Measurements from ENCODE around the gene POP7.
"Not testable (repeated sequence)": the region's sequence is repeated elsewhere in the genome, so short reads cannot be mapped to it uniquely, and the experiment has no call there.

POP7 gene

DNA sequence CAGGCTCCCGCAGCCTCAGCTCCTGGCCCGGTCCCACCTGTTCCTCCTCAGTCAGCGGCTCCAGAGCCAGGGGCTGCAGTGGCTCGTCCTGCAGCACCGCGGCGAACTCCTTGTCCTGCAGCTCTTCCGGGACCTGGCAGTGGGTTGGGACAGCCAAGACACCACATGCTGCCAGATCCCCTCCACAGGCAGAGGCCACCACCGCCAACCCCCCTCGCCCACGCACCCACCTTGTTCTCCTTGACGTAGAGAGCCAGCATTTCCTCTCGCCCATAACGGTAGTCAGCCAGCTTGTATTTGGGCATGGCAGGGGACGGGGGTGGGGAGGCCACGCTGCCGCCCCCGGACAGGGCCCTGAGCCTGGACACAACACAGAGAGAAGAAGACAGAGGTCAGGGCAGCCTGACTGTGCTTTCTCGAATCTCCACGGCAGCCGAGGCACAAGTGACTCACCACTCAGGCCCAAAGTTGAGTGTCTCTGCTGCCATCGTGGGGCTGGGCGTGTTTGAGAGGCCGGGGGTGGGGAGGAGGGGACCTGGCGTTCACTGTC is 18.1 kb upstream of the POP7 start:
- Histone ChIP-seq H3K9ac (ENCODE audit: low read length) (no peak overlapping the region), H3K4me1 (ENCODE audit: control insufficient read depth, low read depth, low read length) (peaks cover 11% of the 10 kb centered on the region), H3K27ac (ENCODE audit: low read length) (no peak overlapping the region), H3K27me3 (ENCODE audit: control insufficient read depth, insufficient read depth, low read length) (no peaks in the 10 kb centered on the region), H3K4me3 (ENCODE audit: low read length) (no peak overlapping the region), H3K36me3 (ENCODE audit: control insufficient read depth, low read depth, low read length) (peaks cover 71% of the 10 kb centered on the region), H3K9me3 (ENCODE audit: control insufficient read depth, low read depth, low read length) (no peaks in the 10 kb centered on the region)

DNA sequence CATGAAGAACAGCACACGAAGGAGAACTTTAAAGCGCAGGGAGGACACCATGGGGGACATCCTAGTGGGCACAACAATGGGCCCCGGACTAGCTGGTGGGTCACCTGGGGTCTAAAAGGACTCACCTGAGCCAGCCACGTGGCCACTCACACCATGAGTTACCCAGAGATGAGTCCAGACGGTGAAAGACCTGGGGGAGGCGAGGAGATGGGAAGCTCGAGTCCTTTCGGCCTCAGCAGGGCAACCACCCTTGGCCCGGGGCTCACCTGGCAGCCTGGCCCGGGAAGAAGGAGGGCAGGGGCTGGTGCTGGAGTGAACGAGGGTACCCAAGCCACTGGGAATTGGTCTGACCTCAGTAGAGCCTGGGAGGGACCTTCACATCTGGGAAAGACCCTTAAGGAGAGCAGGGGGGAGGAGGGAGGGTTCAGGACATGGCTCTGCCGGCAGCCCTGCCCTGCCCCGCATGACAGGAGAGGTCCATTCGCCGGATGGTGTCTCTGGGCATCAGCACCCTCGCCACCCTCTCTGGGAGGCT is 17.5 kb upstream of the POP7 start:
- Histone ChIP-seq H3K9ac (ENCODE audit: low read length) (no peak overlapping the region), H3K4me1 (ENCODE audit: control insufficient read depth, low read depth, low read length) (peaks cover 13% of the 10 kb centered on the region), H3K9me3 (ENCODE audit: control insufficient read depth, low read depth, low read length) (no peaks in the 10 kb centered on the region), H3K36me3 (ENCODE audit: control insufficient read depth, low read depth, low read length) (peaks cover 66% of the 10 kb centered on the region), H3K4me3 (ENCODE audit: low read length) (no peak overlapping the region), H3K27ac (ENCODE audit: low read length) (no peak overlapping the region), H3K27me3 (ENCODE audit: control insufficient read depth, insufficient read depth, low read length) (no peaks in the 10 kb centered on the region)

DNA sequence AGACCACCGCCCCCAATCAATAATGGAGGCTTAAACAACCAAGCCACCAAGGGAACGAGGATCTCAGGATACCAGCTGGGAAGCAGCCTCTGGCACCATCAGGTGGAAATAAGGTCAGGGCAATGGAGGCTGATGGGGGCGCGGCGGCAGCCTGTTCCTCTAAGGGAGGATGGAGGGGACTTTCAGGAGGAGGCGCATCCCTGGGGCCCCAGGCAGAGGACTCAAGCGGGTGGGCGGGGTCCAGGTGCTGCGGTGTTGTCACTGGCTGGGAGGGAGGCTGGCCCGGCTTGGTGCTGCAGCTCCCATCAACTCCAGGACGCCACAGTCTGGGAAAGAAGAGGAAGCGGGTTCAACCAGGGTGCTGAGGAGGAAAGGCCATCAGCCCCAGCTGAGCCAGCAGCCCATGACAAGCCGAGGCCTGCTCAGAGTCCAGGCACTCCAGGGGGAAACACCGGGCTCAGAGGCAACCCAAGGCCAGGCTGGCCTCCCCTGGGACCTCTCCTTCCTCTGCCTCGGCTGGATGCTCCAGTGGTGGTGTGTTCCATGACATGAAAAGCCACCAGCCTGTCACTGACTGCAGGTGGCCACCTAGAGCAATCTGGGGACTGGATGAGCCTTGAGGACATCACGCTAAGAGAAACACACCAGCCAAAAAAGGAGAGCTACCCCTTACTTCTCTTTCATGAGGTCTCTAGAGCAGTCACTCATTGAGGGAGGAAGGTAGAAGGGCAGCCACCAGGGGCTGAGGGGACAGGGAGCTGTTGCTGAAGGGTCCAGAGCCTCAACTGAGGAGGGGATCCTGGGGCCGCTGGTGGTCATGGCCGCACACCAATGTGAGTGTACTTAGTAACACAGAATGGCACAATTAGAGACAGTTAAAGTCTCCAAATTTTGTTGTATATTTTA is 16.4 kb upstream of the POP7 start:
- no peak overlapping the region for H3K27ac ChIP-seq (ENCODE audit: low read length)
- H3K36me3 ChIP-seq (ENCODE audit: control insufficient read depth, low read depth, low read length): peaks cover 55% of the 10 kb centered on the region
- H3K27me3 ChIP-seq (ENCODE audit: control insufficient read depth, insufficient read depth, low read length): no peaks in the 10 kb centered on the region
- no peaks in the 10 kb centered on the region for H3K9me3 ChIP-seq (ENCODE audit: control insufficient read depth, low read depth, low read length)
- H3K9ac ChIP-seq (ENCODE audit: low read length): no peak overlapping the region
- H3K4me1 ChIP-seq (ENCODE audit: control insufficient read depth, low read depth, low read length): peaks cover 13% of the 10 kb centered on the region
- no peak overlapping the region for H3K4me3 ChIP-seq (ENCODE audit: low read length)

DNA sequence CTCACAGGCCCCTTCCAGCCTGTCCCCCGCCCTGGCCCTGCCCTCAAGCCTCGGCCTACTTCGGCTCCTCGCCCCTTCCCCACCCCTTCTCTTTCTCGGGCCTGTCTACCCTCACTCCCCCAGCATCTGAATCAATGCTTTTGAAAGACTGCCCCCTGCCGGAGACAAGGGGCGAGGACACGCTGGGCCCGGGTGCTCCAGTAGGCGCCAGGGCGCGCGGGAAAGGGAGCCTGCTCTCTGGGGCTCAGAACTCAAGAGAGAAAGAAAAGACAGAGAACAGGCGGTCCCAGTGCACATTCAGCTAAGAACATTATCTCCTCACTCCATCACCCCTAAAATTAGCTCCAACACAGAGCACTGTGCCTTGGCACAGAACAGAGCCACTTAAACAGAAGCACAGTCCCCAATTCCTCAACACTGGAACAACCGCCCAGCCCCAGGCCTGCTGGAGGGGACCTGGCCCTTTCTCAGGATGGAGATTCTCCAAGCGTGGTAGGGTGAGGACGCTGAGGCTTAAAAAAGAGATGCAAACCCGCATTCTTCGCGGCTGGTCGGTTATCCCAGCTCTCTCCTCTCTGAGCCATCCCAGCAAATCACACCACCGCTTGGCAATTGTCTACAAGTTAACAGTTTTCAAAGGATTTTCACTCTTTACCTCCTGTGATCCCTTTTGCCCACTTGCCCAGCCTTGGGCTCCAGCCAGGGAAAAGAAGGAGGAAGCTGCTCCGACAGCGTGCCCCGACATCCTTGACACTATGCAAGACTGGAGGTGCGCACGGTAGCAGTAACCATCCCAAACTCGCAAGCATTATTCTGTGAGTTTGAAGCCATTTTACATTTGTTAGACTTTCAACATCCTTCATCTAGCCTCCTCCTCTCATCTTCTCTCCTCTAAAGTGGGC is 14.0 kb upstream of the POP7 start:
- Histone ChIP-seq H3K9ac (ENCODE audit: low read length) (peak overlapping the region; percentile 92), H3K36me3 (ENCODE audit: control insufficient read depth, low read depth, low read length) (peaks cover 31% of the 10 kb centered on the region), H3K27ac (ENCODE audit: low read length) (no peak overlapping the region), H3K4me1 (ENCODE audit: control insufficient read depth, low read depth, low read length) (peaks cover 13% of the 10 kb centered on the region), H3K9me3 (ENCODE audit: control insufficient read depth, low read depth, low read length) (no peaks in the 10 kb centered on the region), H3K4me3 (ENCODE audit: low read length) (peak overlapping the region; percentile 88), H3K27me3 (ENCODE audit: control insufficient read depth, insufficient read depth, low read length) (no peaks in the 10 kb centered on the region)

DNA sequence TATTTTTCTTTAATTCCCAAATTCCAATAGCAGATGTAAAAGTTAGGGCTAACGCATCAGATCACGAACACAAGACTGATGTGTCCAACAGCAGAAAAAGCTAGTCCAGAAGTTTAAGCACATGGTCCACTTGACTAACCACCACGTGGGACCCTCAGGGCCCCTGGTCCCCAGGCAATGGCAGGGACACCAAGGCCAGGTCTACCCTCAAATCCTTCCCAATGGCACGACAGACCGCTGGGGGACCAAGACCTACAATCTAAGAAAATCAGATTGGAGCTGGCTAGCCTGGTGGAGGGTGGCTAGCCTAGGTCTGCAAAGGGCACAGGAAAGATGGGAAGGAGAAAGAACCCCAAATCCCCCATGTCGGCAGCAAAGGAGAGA is 13.4 kb upstream of the POP7 start:
- no peaks in the 10 kb centered on the region for H3K9me3 ChIP-seq (ENCODE audit: control insufficient read depth, low read depth, low read length)
- H3K27me3 ChIP-seq (ENCODE audit: control insufficient read depth, insufficient read depth, low read length): no peaks in the 10 kb centered on the region
- H3K4me3 ChIP-seq (ENCODE audit: low read length): peak overlapping the region; percentile 88
- H3K9ac ChIP-seq (ENCODE audit: low read length): peak overlapping the region; percentile 92
- H3K27ac ChIP-seq (ENCODE audit: low read length): no peak overlapping the region
- peaks cover 13% of the 10 kb centered on the region for H3K4me1 ChIP-seq (ENCODE audit: control insufficient read depth, low read depth, low read length)
- peaks cover 24% of the 10 kb centered on the region for H3K36me3 ChIP-seq (ENCODE audit: control insufficient read depth, low read depth, low read length)

DNA sequence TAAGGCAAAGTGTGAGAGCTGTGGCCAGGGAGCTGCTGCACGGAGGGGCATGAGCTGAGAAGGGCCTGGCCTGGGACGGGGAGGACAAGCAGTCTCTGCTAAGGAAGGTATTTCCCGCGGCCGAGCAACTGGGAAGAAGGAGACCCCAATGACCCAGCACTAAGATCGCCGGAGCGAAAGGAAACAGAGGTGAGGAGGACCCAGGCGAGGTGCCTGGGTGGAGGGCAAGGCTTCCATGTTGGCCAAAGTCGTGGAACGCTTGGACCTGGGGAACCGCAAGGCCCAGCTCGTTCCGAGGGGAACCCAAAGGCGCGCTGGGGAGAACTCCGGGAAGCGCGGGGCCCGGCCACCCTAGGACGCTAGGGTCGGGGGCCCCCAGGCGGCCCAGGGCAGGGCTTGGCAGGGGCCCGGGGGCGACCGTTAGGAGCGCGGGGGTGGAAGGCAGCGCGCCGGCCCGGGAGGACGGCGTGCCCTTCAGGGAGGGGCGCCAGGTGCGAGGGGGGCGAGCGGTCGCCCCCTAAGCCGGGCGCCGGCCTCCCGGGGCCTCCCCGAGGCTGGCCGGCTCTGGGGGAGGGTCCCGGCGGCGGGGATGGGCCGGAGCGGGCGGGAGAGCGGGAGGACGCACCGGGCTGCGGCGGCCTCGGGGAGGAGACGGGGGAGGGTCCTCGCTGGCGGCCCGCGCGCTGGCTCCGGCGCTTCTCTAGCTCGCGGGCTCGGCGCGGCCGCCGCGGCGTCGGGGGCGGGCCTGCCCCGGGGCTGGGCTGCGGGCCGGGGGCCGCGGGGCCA is 12.4 kb upstream of the POP7 start:
- no peak overlapping the region for H3K27ac ChIP-seq (ENCODE audit: low read length)

DNA sequence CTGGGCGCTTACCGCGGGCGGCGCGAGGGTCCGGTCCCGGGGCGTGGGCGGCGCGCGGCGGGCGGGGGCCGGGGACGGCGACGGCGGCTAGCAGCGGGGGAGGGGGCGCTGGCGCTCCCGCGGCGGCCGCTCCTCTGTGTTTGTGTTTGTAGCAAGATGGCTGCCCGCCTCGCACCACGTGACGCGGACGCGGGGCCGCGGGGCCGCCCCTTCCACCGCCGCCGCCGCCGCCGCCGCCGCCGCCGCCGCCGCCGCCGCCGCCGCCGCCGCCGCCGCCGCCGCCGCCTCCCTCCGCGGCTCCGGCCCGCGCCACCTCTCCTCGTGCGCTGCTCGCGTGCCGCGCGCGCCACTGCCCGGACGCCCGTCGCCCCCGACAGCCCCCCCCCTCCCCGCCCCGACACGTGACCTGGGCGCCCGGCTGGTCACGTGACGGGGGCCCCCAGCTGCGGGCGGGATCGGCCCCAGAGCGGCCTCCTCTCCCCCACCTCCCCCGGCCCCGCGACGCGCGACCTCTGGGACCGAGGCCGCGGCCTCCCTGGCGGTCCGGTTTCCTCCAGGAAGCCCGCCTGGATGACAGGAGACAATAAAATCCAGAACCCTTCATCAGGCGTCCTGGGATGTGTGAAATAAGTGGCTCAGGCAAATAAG is 11.7 kb upstream of the POP7 start, which contains the start of gene GIGYF1:
Gene GIGYF1, minus strand, starts transcription at position 153 of the 648 bp plus-strand sequence. CDS start 6,012 bp downstream, outside the sequence.
- H3K4me3 ChIP-seq (ENCODE audit: low read length): peak within 1 kb of the TSS; percentile 88
- no peaks in the 10 kb centered on the region for H3K27me3 ChIP-seq (ENCODE audit: control insufficient read depth, insufficient read depth, low read length)
- peaks cover 13% of the 10 kb centered on the region for H3K4me1 ChIP-seq (ENCODE audit: control insufficient read depth, low read depth, low read length)
- peaks cover 8% of the 10 kb centered on the region for H3K36me3 ChIP-seq (ENCODE audit: control insufficient read depth, low read depth, low read length)
- peak within 1 kb of the TSS; percentile 92 for H3K9ac ChIP-seq (ENCODE audit: low read length)
- no peak within 1 kb of the TSS for H3K27ac ChIP-seq (ENCODE audit: low read length)
- H3K9me3 ChIP-seq (ENCODE audit: control insufficient read depth, low read depth, low read length): no peaks in the 10 kb centered on the region

More for the DNA sequence above, 12.4 kb upstream of the POP7 start:
- Histone ChIP-seq H3K27me3 (ENCODE audit: control insufficient read depth, insufficient read depth, low read length) (no peaks in the 10 kb centered on the region), H3K36me3 (ENCODE audit: control insufficient read depth, low read depth, low read length) (peaks cover 15% of the 10 kb centered on the region), H3K4me3 (ENCODE audit: low read length) (peak overlapping the region; percentile 88), H3K9me3 (ENCODE audit: control insufficient read depth, low read depth, low read length) (no peaks in the 10 kb centered on the region), H3K4me1 (ENCODE audit: control insufficient read depth, low read depth, low read length) (peaks cover 13% of the 10 kb centered on the region), H3K9ac (ENCODE audit: low read length) (peak overlapping the region; percentile 92)

DNA sequence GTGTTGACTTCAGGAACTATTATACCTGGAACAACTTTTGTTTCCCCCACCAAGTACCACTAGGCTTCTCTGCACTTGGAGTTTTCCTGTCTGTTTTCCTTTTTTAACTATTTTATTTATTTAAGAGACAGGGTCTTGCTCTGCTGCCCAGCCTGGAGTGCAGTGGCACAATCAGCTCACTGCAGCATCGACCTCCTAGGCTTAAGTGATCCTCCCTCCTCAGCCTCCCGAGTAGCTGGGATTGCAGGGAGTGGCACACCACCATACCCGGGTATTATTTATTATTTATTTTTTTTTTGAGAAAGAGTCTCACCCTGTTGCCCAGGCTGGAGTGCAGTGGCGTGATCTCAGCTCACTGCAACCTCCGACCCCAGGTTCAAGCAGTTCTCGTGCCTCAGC is 9.8 kb upstream of the POP7 start:
- Histone ChIP-seq H3K9me3 (ENCODE audit: control insufficient read depth, low read depth, low read length) (no peaks in the 10 kb centered on the region), H3K4me3 (ENCODE audit: low read length) (peak overlapping the region; percentile 2), H3K9ac (ENCODE audit: low read length) (no peak overlapping the region), H3K27me3 (ENCODE audit: control insufficient read depth, insufficient read depth, low read length) (no peaks in the 10 kb centered on the region), H3K4me1 (ENCODE audit: control insufficient read depth, low read depth, low read length) (peaks cover 13% of the 10 kb centered on the region), H3K27ac (ENCODE audit: low read length) (peak overlapping the region; percentile 2), H3K36me3 (ENCODE audit: control insufficient read depth, low read depth, low read length) (peaks cover 6% of the 10 kb centered on the region)

DNA sequence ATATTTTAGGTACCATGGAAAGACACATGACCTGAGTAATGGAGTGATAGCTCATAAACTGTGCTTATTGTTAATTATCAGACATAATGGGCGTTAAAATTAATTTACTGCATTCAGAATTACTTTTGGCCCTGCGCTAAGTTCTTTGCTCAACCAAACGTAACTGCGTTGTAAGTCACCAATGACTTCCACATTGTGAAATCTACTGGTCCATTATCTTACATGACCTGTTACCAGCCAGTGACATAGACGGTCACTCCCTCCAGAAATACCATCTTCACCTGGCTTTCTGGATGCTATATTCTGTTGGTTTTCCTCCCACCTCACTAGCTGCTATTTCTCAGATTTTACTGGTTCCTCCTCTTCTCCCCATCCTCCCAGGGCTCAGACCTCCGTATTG is 6.9 kb upstream of the POP7 start:
- H3K27me3 ChIP-seq (ENCODE audit: control insufficient read depth, insufficient read depth, low read length): no peaks in the 10 kb centered on the region
- no peaks in the 10 kb centered on the region for H3K9me3 ChIP-seq (ENCODE audit: control insufficient read depth, low read depth, low read length)
- no peak overlapping the region for H3K4me3 ChIP-seq (ENCODE audit: low read length)
- H3K4me1 ChIP-seq (ENCODE audit: control insufficient read depth, low read depth, low read length): no peaks in the 10 kb centered on the region
- H3K9ac ChIP-seq (ENCODE audit: low read length): no peak overlapping the region
- no peaks in the 10 kb centered on the region for H3K36me3 ChIP-seq (ENCODE audit: control insufficient read depth, low read depth, low read length)
- H3K27ac ChIP-seq (ENCODE audit: low read length): no peak overlapping the region

DNA sequence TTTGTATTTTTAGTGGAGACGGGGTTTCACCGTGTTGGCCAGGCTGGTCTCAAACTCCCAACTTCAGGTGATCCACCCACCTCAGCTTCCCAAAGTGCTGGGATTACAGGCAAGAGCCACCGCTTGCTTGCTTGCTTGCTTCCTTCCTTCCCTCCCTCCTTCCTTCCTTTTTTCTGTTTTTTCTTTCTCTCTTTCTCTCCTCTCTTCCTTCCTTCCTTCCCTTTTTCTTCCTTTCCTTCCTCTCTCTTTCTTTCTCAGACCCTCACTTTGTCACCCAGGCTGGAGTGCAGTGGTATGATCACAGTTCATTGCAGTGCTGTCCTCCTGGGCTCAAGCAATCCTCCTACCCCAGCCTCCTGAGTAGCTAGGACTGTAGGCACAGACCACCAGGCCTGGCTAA is 4.8 kb upstream of the POP7 start:
- not testable (repeated sequence) for H3K4me3 ChIP-seq (ENCODE audit: low read length); H3K4me1 ChIP-seq (ENCODE audit: control insufficient read depth, low read depth, low read length); H3K27me3 ChIP-seq (ENCODE audit: control insufficient read depth, insufficient read depth, low read length); H3K9me3 ChIP-seq (ENCODE audit: control insufficient read depth, low read depth, low read length); H3K36me3 ChIP-seq (ENCODE audit: control insufficient read depth, low read depth, low read length); H3K27ac ChIP-seq (ENCODE audit: low read length); H3K9ac ChIP-seq (ENCODE audit: low read length)
